ENCODE measurements around the gene TNIP2.

Gene TNIP2, protein sequence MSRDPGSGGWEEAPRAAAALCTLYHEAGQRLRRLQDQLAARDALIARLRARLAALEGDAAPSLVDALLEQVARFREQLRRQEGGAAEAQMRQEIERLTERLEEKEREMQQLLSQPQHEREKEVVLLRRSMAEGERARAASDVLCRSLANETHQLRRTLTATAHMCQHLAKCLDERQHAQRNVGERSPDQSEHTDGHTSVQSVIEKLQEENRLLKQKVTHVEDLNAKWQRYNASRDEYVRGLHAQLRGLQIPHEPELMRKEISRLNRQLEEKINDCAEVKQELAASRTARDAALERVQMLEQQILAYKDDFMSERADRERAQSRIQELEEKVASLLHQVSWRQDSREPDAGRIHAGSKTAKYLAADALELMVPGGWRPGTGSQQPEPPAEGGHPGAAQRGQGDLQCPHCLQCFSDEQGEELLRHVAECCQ

DNA sequence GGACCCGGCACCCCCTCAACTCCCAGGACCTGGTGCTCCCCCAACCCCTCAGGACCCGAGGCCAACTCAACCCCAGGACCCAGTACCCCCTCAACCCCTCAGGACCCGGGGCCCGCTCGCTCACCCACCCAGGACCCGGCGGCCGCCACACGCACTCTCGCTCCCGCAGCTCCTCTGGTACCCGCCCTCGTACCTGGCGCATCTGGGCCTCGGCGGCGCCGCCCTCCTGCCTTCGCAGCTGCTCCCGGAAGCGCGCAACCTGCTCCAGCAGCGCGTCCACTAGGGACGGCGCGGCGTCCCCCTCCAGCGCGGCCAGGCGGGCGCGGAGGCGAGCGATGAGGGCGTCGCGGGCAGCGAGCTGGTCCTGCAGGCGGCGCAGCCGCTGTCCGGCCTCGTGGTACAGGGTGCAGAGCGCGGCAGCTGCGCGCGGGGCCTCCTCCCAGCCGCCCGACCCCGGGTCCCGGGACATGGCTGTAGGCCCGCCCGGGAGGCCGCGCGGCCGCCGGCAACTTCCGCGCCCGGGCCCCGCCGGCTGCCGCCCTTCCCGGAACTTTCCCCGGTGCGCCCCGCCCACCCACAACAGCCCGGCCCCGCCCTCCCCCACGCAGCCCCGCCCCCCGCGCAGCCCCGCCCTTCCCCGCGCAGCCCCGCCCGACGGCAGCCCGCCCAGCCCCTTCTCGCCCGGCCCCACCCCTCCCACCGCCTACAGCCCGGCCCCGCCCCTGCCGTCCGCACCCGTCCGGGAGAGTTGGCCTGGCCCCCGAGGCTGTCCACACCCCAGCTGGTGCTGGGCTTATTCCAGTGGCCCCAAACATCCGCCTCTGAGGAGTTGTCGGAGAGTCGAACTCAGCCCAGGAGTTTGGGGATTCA lies at the start of gene TNIP2:
TNIP2 (minus strand) TSS at position 516 of the 870 bp plus-strand sequence; CDS start at position 469, 47 bp downstream.
- FAIRE-seq (no peak), DNase-seq (ENCODE audit: low spot score) (peak; percentile 47)

DNA sequence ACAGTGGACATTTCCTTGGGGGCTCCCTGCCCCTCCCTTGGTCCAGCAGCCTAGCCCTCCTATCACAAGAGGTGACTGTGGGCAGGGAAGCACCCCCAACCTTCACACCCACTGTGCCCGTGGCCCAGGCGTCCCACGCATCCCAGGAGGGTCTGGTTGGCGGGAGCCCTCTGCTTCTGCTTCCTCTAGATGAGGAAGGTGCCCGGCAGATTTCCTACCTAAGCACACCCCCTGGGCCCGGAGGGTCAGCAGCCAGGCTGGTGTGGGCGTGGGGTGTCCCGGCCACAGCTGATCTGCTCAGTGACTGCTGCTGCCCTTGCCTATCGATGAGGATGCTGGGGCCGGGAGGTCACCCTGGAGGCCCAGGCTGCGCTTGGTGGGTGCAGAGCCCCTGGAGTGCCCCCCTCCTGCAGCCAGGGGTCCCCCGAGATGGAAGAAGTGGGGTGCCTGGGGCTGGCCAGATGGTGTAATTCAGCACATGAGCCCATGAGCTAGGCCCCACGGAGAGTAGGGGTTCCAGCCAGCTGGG lies 48.9 kb upstream of the TNIP2 start:
- DNase-seq (ENCODE audit: low spot score) = no peak
- no peak for FAIRE-seq

- FAIRE-seq (no peak), DNase-seq (ENCODE audit: low spot score) (no peak)
These were observed 48.4 kb upstream of the TNIP2 start for GRCh38 chr4:2804449-2804972.

GRCh38 chr4:2803624-2804448 lies 47.7 kb upstream of the TNIP2 start:
- FAIRE-seq = peak; percentile 84
- peak; percentile 89 for DNase-seq (ENCODE audit: low spot score)

DNA sequence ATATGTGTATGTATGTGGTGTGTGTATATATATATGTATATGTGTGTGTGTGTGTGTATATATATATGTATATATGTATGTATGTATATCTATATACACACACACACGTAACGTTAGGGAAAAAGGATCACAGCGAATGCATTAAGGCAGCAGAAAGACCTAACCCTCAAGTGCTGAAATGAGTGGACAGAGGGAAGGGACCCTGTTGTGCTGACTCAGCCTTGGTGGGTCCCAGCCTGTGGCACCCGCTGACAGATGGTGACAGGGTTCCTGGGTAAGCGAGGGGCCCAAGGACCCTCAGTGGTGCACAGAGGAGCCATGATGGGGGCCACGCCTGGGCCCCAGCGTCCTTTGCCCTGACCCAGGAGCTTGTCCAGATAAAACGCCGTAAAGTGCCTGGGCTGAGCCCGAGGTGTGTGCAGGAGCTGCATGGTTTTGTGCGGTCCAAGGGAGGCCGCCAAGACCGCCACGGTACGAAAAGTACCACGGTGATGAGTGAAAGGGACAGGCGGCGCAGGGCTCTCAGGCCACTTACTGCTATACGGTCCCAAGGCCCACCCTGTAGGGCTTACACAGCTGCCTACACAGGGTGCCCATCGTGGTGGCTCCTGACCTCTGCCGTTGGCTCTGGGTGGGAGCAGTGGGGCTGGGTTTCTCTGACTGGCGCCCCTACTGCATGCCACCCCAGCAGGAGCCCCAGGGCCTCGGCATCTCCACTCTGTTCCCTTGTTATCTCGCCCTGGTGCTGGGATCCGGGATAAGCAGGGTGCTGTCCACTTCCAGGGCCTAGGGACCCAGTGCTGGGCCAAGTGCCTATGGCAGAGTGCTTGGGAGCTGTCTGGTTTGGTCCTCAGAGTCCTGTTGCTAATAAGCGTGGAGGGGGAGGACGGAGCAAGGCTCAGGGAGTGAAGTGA lies 46.7 kb upstream of the TNIP2 start:
- no peak for FAIRE-seq
- no peak for DNase-seq (ENCODE audit: low spot score)

- peak; percentile 76 for FAIRE-seq
- peak; percentile 52 for DNase-seq (ENCODE audit: low spot score)
These were observed 44.8 kb upstream of the TNIP2 start for GRCh38 chr4:2800691-2801596.

DNA sequence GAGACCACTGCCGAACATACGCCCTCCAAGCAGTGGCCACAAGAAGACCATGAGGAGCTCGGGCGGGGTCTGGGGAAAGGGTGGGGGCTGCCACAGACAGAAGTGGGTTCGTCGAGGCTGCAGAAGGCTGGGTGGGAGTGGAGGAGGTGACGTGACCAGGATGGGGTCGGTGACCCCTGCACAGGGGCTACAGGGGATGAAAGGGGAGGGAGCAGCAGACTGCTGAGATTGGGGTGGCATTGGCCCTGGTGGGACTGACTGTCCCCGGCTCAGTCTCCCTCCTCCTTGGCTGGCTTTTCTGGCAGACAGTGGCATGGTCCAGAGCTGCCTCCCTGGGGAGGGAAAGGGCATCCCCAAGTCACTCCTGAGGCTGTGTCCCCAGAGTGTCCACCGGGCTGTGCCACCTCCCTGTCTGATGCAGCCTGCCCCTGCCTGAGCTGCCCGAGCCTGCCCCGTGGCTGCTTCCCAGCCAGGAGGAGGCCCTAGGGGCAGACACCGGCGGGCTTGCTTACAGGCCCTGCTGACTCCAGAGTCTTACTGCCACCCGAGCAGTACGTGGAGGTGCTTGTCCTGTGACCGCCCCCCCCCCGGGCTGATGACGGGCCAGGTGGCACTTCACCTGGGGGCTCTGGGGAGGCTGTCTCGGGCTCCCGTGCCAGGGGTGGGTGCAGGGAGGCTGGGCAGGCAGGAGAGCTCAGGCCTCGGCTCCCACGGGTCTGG lies 44.0 kb upstream of the TNIP2 start:
- DNase-seq (ENCODE audit: low spot score) (peak; percentile 26), FAIRE-seq (no peak)

DNA sequence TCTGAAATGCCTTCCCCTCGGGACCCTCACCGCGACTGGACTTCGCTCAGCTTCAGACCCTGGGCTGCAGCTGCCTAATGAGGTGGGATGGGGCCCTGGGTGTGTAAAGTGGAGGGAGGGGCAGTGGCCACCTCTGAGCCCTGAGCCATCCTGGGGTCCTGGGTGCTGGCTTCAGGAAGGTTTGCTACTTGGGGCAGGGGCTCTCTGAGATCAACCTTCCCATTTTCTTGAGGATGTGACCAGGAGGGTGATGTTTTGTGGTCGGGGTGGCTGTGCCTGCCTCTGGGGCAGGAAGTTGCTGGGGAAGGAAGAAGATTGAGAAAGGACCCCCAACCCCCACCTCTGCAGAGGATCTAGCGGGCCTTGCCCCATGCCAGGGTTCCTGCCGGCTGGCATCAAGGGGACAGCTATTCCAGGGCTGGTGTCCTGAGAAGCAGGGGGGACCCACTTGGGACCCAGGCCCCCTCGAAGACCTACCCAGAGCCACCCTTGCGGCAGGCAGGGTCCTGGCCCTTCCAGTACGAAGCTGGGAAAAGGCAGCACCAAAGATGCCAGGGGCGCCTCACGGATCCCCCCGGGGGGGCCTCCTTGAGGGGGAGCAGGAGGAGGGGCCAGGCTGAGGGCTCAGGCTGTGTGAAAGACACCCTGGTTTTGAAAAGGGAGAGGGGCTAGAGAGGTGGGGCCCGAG lies 43.2 kb upstream of the TNIP2 start:
- DNase-seq (ENCODE audit: low spot score) = no peak
- FAIRE-seq = no peak

- peak; percentile 71 for DNase-seq (ENCODE audit: low spot score)
These were observed 42.5 kb upstream of the TNIP2 start for GRCh38 chr4:2798399-2799223.

DNA sequence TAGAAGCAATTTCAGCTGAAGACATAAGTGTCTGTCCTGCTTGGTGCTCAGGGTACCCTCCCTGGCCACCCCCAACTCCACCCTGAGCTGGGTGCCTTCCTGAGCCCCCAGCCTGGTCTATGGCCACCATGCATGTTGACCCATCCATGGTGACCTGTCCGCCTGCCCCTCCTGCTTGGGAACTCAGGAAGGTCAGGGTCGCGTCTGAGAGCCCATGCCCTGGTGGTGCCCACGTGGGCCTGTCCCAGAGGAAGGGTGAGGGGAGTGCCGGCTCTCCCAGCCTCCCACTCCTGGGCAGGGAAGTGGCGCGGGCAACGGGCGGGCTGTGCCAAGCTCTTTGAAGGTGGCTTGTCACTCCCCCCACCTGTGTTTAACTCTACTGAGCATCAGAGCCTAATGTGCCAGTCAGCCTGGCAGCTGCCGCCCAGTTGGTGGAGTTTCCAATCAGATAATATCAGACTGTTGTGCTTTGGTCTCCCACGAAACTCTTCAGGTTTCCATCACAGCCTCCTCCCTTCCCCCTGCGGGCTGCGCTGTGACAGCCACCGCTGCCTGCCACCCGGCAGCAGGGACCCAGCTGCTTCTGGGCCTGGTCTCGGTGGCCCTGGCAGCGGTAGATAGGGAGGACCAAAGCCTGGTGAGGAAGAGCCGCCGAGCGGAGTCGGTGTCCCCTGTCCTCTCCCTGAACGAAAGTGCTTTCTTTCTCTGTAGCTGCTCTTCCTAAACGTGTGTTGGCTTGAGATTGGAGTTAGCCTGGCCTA lies 41.6 kb upstream of the TNIP2 start:
- no peak for FAIRE-seq
- no peak for DNase-seq (ENCODE audit: low spot score)

More at GRCh38 chr4:2798399-2799223, 42.5 kb upstream of the TNIP2 start:
- FAIRE-seq = peak; percentile 45

GRCh38 chr4:2796849-2797544 lies 40.9 kb upstream of the TNIP2 start:
- DNase-seq (ENCODE audit: low spot score) (no peak), FAIRE-seq (no peak)

GRCh38 chr4:2795893-2796848 lies 40.0 kb upstream of the TNIP2 start:
- DNase-seq (ENCODE audit: low spot score) = peak; percentile 95
- FAIRE-seq = peak; percentile 95

GRCh38 chr4:2795300-2795892 lies 39.3 kb upstream of the TNIP2 start:
- DNase-seq (ENCODE audit: low spot score) = no peak
- FAIRE-seq = no peak
